Esophagus muscularis mucosa (tissue), 3 donors: ENCODE measurements around the gene MIS12.

Source experiments
- POLR2A ChIP-seq: fragments of 450-650 bp; IDR thresholded peaks from one replicate; pipeline ENCODE4 v1.6.1; 2017; ENCODE audit warnings: antibody characterized with exemption, moderate library complexity, mild to moderate bottlenecking, low read depth
- TF ChIP-seq, protein P1 (sequence below), 3 experiments: fragments of 200-600 bp in 2 of 3; fragments of 450-650 bp in 1 of 3; sonication (generic) in 2 of 3; IDR thresholded peaks; one replicate each; pipeline ENCODE4 v1.5.1; 2017 to 2019; ENCODE audit warnings: antibody characterized with exemption in 3 of 3, mild to moderate bottlenecking in 2 of 3, moderate library complexity in 1 of 3

- no peak for TF ChIP-seq POLR2A
- TF ChIP-seq, protein P1, sequence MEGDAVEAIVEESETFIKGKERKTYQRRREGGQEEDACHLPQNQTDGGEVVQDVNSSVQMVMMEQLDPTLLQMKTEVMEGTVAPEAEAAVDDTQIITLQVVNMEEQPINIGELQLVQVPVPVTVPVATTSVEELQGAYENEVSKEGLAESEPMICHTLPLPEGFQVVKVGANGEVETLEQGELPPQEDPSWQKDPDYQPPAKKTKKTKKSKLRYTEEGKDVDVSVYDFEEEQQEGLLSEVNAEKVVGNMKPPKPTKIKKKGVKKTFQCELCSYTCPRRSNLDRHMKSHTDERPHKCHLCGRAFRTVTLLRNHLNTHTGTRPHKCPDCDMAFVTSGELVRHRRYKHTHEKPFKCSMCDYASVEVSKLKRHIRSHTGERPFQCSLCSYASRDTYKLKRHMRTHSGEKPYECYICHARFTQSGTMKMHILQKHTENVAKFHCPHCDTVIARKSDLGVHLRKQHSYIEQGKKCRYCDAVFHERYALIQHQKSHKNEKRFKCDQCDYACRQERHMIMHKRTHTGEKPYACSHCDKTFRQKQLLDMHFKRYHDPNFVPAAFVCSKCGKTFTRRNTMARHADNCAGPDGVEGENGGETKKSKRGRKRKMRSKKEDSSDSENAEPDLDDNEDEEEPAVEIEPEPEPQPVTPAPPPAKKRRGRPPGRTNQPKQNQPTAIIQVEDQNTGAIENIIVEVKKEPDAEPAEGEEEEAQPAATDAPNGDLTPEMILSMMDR (IDR thresholded peaks at IDR 0.05) = no peak
Measured at GRCh38 chr17:5499476-5500231, 13.3 kb downstream of the MIS12 start.
